Measurements from ENCODE around the gene VARS2.

Gene VARS2

GRCh38 chr6:30966154-30966553 is 52.1 kb downstream of the VARS2 start:
- DNase-seq = no peak

- peak in 1 of 2 donors; percentile 39 for DNase-seq
Measured at GRCh38 chr6:30969171-30969570, 55.1 kb downstream of the VARS2 start.

GRCh38 chr6:30970946-30971345 is 56.9 kb downstream of the VARS2 start:
- no peak for DNase-seq

- DNase-seq = no peak
Measured at GRCh38 chr6:30972816-30973215, 58.8 kb downstream of the VARS2 start.

GRCh38 chr6:30974490-30975252 is 60.6 kb downstream of the VARS2 start:
- no peak for DNase-seq
